Measurements from ENCODE around the gene RSPRY1.

RSPRY1 gene

DNA sequence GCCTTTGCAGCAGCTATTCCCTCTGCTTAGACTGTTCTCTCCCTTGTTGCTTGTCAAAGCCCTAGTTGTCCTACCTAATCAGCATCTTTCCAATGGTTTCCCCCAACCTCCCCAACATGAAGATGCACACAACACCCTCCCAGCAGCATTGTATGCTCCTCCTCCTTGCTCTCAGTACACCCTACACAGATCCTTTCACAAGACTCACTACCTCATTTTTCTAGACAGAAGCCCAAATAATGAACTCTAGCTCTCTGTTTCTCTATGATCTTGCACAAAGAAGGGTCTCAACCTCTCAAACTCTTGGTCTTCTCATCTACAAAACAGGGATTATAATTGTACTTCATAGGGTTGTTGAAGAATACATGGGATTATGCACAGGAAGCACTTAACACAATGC is 19.7 kb upstream of the RSPRY1 start:
- DNase-seq (ENCODE audit: low read depth), result no peak
- H3K4me3 ChIP-seq (ENCODE audit: low read length), result no peak overlapping the region
- TF ChIP-seq, protein P1, sequence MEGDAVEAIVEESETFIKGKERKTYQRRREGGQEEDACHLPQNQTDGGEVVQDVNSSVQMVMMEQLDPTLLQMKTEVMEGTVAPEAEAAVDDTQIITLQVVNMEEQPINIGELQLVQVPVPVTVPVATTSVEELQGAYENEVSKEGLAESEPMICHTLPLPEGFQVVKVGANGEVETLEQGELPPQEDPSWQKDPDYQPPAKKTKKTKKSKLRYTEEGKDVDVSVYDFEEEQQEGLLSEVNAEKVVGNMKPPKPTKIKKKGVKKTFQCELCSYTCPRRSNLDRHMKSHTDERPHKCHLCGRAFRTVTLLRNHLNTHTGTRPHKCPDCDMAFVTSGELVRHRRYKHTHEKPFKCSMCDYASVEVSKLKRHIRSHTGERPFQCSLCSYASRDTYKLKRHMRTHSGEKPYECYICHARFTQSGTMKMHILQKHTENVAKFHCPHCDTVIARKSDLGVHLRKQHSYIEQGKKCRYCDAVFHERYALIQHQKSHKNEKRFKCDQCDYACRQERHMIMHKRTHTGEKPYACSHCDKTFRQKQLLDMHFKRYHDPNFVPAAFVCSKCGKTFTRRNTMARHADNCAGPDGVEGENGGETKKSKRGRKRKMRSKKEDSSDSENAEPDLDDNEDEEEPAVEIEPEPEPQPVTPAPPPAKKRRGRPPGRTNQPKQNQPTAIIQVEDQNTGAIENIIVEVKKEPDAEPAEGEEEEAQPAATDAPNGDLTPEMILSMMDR (conservative IDR thresholded peaks at IDR 0.05; ENCODE audit: low read depth, low read length), result no peak

DNA sequence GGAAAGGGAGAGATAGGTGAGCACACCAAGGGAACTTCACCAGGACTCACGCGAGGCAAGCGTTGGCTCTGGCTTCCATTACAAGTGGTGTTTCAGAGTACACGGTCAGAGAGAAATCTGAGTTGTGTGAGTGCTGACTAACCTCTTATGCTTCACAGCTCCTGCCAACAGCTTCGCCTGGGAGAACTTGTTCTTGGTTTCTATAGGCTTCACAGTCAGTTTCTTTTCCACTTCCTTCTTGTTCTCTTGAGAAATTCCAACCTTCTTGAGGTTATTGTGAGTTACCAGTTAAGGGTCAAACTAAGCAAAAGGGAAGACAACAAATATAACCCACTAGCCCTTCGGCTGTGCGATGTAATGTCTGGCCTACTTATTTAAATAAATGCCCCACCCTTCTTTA is 19.2 kb upstream of the RSPRY1 start:
- H3K4me3 ChIP-seq (ENCODE audit: low read length), result no peak overlapping the region
- DNase-seq (ENCODE audit: low read depth), result no peak
- TF ChIP-seq, protein P1 (conservative IDR thresholded peaks at IDR 0.05; ENCODE audit: low read depth, low read length), result no peak

DNA sequence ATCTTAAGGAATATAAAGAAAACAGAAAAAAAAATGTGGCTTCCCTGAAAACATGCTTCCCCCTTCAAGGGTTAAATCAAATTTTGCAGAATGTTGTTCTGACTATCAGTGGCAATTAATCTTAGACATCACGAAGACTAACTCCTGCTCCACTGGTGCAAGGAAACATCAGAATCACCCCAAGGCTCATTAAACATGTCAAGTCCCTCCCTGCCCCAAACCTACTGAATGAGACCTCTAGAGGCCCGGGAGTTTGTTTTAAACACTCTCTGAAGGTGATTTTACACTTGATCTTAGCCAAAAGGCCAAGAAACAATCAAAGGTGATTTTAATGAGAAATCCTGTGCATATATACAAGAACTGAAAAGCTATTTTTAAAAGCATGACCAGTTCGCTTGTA is 18.6 kb upstream of the RSPRY1 start:
- H3K4me3 ChIP-seq (ENCODE audit: low read length), result no peak overlapping the region
- TF ChIP-seq, protein P1 (conservative IDR thresholded peaks at IDR 0.05; ENCODE audit: low read depth, low read length), result no peak
- no peak for DNase-seq (ENCODE audit: low read depth)

DNA sequence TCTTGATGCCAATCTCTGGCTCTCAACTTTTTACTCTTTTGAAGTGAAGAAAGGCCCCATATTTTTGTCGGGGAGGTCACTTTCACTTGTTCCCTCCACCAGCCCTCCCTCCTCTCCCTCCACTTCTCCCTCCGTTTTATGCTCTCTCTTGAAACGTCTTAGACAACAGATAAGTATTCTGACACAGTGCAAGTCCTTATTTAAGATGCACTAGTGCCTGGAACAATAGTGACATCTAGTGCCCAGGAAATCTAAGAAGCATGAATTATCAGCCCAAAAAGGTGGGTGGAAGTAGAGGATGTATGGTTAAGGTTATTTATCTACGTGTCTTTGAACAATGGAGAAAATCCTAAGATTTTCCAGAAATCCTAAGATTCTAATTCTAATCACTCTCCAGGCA is 18.2 kb upstream of the RSPRY1 start:
- DNase-seq (ENCODE audit: low read depth), result no peak
- TF ChIP-seq, protein P1 (conservative IDR thresholded peaks at IDR 0.05; ENCODE audit: low read depth, low read length), result peak; percentile 72
- H3K4me3 ChIP-seq (ENCODE audit: low read length), result no peak overlapping the region

DNA sequence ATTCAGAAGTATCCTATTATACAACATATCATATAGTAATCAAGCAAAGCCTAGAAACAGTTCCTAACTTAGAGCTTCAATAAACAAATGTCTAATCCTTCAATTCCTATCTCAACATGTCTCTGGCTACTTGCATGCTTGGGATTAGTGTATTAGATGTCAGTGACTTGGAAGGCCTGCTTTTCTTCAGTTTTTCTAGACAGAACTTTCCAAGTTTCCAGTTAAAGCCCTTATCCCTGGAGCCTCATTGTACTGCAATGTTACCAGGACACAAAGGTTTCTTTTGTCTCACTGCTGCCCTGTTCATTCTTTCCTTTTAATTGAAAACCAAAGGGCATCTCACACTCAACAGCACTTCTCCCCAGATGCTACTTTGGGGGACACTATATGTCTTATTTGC is 16.8 kb upstream of the RSPRY1 start:
- no peak overlapping the region for H3K4me3 ChIP-seq (ENCODE audit: low read length)
- TF ChIP-seq, protein P1 (conservative IDR thresholded peaks at IDR 0.05; ENCODE audit: low read depth, low read length), result no peak
- no peak for DNase-seq (ENCODE audit: low read depth)

DNA sequence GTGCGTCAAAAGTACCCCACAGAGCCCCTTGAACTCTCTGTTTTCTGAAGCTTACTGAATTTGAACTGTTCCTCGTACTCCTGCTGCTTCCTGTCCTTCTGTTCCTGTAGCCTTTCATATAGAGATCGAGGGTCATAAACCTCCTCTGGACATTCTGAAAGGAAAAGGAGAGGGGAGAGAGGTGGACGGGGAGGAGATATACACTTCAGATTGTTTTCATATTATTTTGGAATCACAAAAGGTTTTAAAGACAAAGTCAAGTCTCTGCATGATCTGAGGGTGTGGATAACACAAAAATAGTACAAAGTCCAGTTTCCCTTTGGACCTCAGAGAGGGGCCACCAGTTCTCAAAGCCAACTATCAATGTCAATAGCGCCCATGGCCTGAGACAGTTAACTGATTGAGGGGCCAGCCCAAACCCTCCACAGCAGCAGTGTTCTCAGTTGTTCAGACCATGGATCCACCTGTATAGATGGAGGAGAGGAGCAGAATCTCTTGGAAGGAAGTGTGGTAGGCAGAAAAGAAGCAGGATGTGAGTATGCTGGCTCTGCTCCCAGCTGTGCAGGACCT is 13.3 kb upstream of the RSPRY1 start:
- TF ChIP-seq, protein P1 (conservative IDR thresholded peaks at IDR 0.05; ENCODE audit: low read depth, low read length), result no peak
- no peak overlapping the region for H3K4me3 ChIP-seq (ENCODE audit: low read length)
- no peak for DNase-seq (ENCODE audit: low read depth)

DNA sequence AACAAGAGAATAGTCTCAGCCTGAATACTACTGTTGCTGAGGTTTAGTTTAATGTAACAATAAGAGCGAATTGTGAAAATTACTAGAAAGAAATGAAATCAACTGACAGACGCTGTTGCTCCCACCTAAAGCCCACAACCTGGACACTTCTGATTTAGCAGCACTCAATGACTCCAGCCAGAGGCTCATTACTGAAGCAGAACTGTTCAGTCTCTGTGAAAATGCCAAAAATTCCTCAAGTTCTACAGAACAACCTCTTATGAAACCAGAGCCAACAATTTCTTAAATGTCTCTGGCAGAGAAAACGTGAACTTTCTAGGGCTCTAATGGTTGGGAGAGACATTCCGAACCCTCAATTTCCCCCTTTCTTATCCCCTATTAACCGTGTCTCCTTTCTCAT is 10.2 kb upstream of the RSPRY1 start:
- no peak for DNase-seq (ENCODE audit: low read depth)
- no peak overlapping the region for H3K4me3 ChIP-seq (ENCODE audit: low read length)
- TF ChIP-seq, protein P1 (conservative IDR thresholded peaks at IDR 0.05; ENCODE audit: low read depth, low read length), result no peak

Measured in retinal pigment epithelial cell (primary cell).